ENCODE data around the gene PGLYRP1. TPM values are rescaled to one million over a fixed set of nuclear protein-coding genes. Genes with fewer than 3 reads are reported as not detected.

PGLYRP1 gene
- total and polyA plus RNA-seq, 2 of the 13 experiments (the other 11 are each of a cell fraction or from before 2014, with no cell fraction given) = not detected

DNA sequence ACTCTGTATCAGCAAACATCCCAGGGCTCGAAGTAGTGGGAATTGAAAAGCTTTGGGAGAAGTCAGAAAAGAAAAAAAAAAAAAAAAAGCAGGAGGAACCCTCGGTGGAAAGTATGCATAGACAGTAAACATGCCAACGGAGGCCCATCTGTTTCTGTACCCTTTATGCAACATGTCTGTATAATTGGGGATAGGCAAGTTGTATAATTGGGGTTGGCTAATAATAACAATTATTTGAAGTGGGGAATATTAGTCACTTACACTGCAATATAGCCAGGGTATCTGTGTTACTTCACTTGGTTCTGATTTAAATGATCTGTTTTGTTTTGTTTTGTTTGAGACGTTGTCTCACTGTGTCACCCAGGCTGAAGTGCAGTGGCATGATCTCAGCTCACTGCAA lies 30.0 kb upstream of the PGLYRP1 start:
- no peak overlapping the region for H3K9ac ChIP-seq (ENCODE audit: insufficient read depth, low read depth, low read length)
- no peak for ATAC-seq
- no peaks in the 10 kb centered on the region for H4K20me1 ChIP-seq (ENCODE audit: insufficient read depth, low read length)
- H3K79me2 ChIP-seq (ENCODE audit: insufficient read depth, low read length) = no peaks in the 10 kb centered on the region
- no peak for FAIRE-seq
- TF ChIP-seq, protein P1, sequence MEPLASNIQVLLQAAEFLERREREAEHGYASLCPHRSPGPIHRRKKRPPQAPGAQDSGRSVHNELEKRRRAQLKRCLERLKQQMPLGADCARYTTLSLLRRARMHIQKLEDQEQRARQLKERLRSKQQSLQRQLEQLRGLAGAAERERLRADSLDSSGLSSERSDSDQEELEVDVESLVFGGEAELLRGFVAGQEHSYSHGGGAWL (CRISPR knock-in tag; IDR thresholded peaks at IDR 0.05) = no peak
- TF ChIP-seq RAD21 (CRISPR knock-in tag; IDR thresholded peaks at IDR 0.05) (no peak), HMG20B (CRISPR knock-in tag; conservative IDR thresholded peaks at IDR 0.05) (no peak), RBAK (CRISPR knock-in tag; IDR thresholded peaks at IDR 0.05) (no peak), GABPB1 (CRISPR knock-in tag; IDR thresholded peaks at IDR 0.05) (no peak), CHD4 (IDR thresholded peaks at IDR 0.05; ENCODE audit: borderline replicate concordance, low read length) (no peak), ZNF841 (CRISPR knock-in tag; IDR thresholded peaks at IDR 0.05; ENCODE audit: borderline replicate concordance) (no peak), IKZF1 (IDR thresholded peaks at IDR 0.05) (no peak), NRL (CRISPR knock-in tag; IDR thresholded peaks at IDR 0.05; ENCODE audit: borderline replicate concordance) (no peak), ZFY (CRISPR knock-in tag; IDR thresholded peaks at IDR 0.05) (no peak), ZNF720 (CRISPR knock-in tag; IDR thresholded peaks at IDR 0.05) (no peak), MAFF (IDR thresholded peaks at IDR 0.05; ENCODE audit: low read depth, low read length) (no peak), ZNF496 (CRISPR knock-in tag; IDR thresholded peaks at IDR 0.05; ENCODE audit: insufficient replicate concordance) (no peak), POLR2AphosphoS2 (IDR thresholded peaks at IDR 0.05; ENCODE audit: low read depth, low read length) (no peak), CCDC6 (CRISPR knock-in tag; IDR thresholded peaks at IDR 0.05) (no peak)
- TF ChIP-seq, protein P2, sequence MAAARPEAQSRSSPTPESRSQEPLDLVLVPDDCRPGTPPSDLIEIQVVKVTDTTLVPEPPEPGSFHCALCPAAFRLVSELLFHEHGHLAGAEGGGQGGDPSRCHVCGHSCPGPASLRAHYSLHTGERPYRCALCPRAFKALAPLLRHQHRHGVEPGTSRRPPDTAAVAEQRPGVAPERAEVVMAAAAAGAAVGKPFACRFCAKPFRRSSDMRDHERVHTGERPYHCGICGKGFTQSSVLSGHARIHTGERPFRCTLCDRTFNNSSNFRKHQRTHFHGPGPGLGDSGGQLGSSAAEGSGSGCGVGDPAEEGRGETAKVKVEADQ (CRISPR knock-in tag; IDR thresholded peaks at IDR 0.05; ENCODE audit: borderline replicate concordance) = no peak
- TF ChIP-seq, protein P3, sequence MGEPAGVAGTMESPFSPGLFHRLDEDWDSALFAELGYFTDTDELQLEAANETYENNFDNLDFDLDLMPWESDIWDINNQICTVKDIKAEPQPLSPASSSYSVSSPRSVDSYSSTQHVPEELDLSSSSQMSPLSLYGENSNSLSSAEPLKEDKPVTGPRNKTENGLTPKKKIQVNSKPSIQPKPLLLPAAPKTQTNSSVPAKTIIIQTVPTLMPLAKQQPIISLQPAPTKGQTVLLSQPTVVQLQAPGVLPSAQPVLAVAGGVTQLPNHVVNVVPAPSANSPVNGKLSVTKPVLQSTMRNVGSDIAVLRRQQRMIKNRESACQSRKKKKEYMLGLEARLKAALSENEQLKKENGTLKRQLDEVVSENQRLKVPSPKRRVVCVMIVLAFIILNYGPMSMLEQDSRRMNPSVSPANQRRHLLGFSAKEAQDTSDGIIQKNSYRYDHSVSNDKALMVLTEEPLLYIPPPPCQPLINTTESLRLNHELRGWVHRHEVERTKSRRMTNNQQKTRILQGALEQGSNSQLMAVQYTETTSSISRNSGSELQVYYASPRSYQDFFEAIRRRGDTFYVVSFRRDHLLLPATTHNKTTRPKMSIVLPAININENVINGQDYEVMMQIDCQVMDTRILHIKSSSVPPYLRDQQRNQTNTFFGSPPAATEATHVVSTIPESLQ (CRISPR knock-in tag; conservative IDR thresholded peaks at IDR 0.05) = no peak
- TF ChIP-seq, protein P4, sequence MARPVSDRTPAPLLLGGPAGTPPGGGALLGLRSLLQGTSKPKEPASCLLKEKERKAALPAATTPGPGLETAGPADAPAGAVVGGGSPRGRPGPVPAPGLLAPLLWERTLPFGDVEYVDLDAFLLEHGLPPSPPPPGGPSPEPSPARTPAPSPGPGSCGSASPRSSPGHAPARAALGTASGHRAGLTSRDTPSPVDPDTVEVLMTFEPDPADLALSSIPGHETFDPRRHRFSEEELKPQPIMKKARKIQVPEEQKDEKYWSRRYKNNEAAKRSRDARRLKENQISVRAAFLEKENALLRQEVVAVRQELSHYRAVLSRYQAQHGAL (CRISPR knock-in tag; IDR thresholded peaks at IDR 0.05; ENCODE audit: not compliant biosample characterization) = no peak
- TF ChIP-seq, protein P5, sequence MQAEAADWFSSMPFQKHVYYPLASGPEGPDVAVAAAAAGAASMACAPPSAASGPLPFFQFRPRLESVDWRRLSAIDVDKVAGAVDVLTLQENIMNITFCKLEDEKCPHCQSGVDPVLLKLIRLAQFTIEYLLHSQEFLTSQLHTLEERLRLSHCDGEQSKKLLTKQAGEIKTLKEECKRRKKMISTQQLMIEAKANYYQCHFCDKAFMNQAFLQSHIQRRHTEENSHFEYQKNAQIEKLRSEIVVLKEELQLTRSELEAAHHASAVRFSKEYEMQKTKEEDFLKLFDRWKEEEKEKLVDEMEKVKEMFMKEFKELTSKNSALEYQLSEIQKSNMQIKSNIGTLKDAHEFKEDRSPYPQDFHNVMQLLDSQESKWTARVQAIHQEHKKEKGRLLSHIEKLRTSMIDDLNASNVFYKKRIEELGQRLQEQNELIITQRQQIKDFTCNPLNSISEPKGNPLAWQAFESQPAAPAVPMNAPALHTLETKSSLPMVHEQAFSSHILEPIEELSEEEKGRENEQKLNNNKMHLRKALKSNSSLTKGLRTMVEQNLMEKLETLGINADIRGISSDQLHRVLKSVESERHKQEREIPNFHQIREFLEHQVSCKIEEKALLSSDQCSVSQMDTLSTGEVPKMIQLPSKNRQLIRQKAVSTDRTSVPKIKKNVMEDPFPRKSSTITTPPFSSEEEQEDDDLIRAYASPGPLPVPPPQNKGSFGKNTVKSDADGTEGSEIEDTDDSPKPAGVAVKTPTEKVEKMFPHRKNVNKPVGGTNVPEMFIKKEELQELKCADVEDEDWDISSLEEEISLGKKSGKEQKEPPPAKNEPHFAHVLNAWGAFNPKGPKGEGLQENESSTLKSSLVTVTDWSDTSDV (CRISPR knock-in tag; IDR thresholded peaks at IDR 0.05) = no peak
- ChIA-PET CTCF (ENCODE audit: low intra/inter-chr PET ratio, low total read pairs) (no interaction called here), POLR2A (no interaction called here)
- H3K4me2 ChIP-seq (ENCODE audit: low read depth, low read length) = no peak overlapping the region
- DNase-seq (ENCODE audit: low spot score) = no peak
- intact Hi-C loops (cut with micrococcal nuclease; ENCODE audit: unreplicated experiment) (no loop called here), in situ Hi-C loops (cut with HindIII; ENCODE audit: extremely low pct_ligation_motif_present, low pct_unique_long_range_greater_than_20kb) (no loop called here)
- H3K27ac ChIP-seq (ENCODE audit: extremely low read length, insufficient read depth, low read length) = no peak overlapping the region
- no peaks in the 10 kb centered on the region for H3K27me3 ChIP-seq (ENCODE audit: control insufficient read depth in 1 of 2, insufficient read depth in 2 of 2, low read length in 2 of 2)
- H2AFZ ChIP-seq (ENCODE audit: low read length) = no peak overlapping the region
- H3K4me1 ChIP-seq (ENCODE audit: insufficient read depth, low read length) = peaks cover 20% of the 10 kb centered on the region
- H3K36me3 ChIP-seq (replicated peaks in 1 of 2; ENCODE audit: control insufficient read depth in 1 of 2, insufficient read depth in 2 of 2, low read length in 2 of 2) = no peaks in the 10 kb centered on the region
- H3K9me3 ChIP-seq (ENCODE audit: low read length) = no peaks in the 10 kb centered on the region
- 38% methylated on average over 4 of the region's 4 CpGs for WGBS (ENCODE audit: low lambda C conversion rate)
- no TSS peak for BruUV-seq (replicated peaks)
- no peak overlapping the region for H3K4me3 ChIP-seq (replicated peaks in 1 of 3; ENCODE audit: insufficient read depth in 1 of 3, low read depth in 2 of 3, low read length in 3 of 3)

All from HepG2 (cell line).